AG10803 (cell line): ENCODE measurements around the gene NPNT.

Source experiments
- DNase-seq: peaks from one replicate; pipeline ENCODE4 v3.0.0; 2010; ENCODE audit warnings: low read depth
- H3K4me3 ChIP-seq: 2 replicates; pipeline ENCODE4 v1.5.1; 2011; ENCODE audit warnings: mild to moderate bottlenecking, low read length, control low read depth
- CTCF ChIP-seq: conservative IDR thresholded peaks from 2 replicates; pipeline ENCODE4 v1.5.1; 2011; ENCODE audit warnings: mild to moderate bottlenecking, low read length, control low read depth, inconsistent platforms

Gene NPNT

DNA sequence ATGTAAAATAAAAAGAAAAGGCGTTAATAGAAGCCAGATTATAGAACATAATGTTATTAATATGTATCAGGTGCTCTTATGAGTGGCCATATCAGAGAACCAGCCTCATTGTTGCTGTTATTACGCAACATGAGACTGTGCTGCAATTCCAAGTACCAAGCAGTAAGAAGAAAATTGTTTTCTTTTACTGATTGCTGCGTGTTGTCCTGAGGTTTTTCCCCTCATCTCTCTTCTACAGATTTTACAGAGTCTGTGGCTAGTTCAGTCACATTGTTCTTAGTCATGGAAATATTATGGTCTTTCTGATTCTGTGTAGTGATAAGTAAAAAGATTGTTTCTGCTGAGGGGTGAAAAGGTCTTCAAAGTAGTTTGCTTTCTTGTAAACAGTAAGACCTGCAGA lies 55.9 kb downstream of the NPNT start:
- peak; percentile 77 for DNase-seq
- TF ChIP-seq CTCF: no peak

GRCh38 chr4:105952591-105952990 lies 57.3 kb downstream of the NPNT start:
- H3K4me3 ChIP-seq: no peak overlapping the region
- TF ChIP-seq CTCF: no peak
- no peak for DNase-seq

More for the DNA sequence above, 55.9 kb downstream of the NPNT start:
- H3K4me3 ChIP-seq: no peak overlapping the region

DNA sequence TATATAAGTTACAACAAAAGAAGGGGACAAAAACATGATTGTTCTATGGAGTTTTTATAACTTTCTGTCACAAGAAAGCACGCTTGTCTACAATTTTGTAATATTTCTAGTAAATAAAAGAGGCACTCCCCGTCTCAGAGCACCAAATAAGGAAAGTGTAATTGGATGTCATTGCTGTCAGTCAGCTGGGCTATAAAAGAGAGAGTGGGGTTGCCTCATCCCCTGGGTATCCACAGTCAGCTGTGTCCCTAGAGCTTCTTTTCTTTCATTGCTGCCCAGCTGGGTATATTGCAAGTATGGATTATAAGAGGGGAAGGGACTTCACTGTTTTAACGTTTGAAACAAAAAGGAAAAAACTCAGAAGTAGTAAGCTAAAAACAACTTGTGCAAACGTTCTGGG lies 61.3 kb downstream of the NPNT start:
- H3K4me3 ChIP-seq: no peak overlapping the region
- TF ChIP-seq CTCF: no peak
- DNase-seq: peak; percentile 40

DNA sequence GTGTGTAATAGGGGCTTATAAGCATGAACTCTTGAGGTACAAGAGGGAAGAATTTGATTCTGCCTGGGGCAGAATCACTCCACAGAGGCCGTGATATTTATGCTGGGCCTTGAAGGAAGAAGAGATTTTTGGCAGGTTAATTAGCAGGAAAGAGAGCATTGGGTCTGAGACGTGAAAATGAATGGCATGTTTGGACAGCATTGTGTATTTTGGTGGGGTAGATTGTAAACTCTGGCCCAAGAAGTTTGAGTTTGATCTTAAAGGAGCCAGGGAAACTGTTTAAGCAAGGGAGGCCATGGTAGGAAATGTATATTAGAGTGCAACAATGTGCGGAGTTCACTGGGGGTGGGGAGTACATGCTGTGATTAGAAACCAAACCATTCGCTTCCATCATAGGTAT lies 62.4 kb downstream of the NPNT start:
- H3K4me3 ChIP-seq: no peak overlapping the region
- DNase-seq: no peak
- no peak for TF ChIP-seq CTCF

DNA sequence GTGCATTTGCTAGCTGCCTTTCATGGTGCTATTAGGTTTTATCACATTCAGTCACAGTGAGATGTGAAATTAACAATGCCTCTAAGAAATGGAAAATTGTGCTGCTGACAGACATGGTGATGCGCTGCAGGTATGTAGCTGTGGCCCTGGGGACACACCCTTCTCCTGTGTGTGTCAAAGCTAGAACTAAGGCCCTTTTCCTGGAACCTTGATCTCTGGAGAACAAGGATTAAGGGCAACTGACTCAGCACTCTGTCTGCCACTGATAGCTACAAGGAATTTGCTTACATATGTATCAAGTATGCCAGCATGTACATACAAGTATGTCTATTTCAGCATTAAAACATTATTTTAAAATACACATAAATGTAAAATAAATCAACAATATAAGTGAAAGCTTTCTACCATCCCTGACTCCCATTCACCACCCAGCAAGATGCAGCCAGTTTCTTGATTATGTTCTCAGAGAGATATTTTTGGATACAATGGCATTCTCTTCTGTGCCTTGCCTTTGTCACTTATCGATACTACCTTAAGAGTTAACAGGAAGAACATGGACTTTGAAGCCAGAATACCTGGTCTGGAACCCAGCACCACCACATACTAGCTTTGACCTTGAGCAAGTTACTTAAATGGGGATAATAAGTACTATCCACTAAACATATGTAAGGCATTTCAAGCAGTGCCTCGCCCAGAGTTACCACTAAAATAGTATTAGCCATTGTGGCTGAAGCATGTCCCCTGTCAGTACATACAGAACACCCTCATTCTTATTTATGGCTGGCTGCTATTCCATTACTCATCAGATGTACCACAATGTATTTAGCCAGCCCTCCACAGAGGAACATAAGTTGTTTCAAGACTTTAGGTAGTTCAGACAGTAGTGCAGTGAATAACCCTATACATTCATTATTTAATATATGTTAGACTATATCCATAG lies 68.5 kb downstream of the NPNT start:
- no peak for DNase-seq
- H3K4me3 ChIP-seq: no peak overlapping the region
- TF ChIP-seq CTCF: no peak

DNA sequence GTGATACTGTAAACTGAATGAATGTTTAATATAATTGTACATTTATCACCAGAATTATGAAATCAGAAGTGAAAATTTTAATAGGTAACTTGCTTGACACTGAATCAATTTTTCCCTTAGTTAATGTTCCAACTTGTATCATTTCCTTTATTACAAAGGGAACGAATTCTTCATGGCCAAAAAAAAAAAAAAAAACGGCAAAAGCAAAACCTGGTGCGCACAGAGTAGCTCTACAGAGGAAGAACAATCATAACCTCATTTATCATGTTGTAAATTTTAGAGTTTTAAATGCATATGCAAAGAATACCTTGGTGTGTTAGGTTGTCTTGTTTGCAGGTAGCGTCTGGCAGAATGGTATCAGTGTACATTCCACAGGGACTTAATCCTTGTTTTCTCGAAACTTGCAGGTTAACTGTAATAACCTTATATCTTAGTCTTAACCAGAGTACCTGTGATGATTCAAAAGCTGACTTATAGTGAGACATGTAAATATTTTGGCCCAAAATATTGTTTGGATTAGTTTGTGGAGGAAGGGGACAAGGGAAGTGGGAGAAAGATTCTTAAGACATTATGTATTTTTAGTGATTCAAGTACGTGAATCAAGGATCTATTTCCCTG lies 70.0 kb downstream of the NPNT start:
- H3K4me3 ChIP-seq: no peak overlapping the region
- no peak for DNase-seq
- no peak for TF ChIP-seq CTCF

DNA sequence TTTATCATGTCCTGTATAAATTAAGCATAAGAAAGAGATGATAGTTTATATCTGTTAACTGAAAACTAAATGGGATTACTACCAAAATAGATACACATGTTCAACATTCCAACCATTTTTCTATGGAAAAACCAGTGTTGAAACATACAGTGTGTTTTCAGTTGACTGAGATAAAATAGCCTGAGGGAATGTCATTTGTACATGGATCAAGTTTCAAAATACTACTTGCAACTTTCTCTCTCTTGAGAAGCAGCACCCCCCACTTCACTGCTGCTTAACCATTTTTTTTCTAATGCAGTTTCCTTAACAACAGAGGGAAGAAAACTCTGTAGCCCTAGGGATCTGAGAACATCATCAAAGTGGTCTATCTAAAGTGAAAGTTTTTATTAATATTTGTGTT lies 70.8 kb downstream of the NPNT start:
- peak; percentile 93 for DNase-seq

More for the DNA sequence above, 70.8 kb downstream of the NPNT start:
- H3K4me3 ChIP-seq: no peak overlapping the region
- TF ChIP-seq CTCF: no peak
